Measurements from ENCODE around the gene TIMM10B.

DNA sequence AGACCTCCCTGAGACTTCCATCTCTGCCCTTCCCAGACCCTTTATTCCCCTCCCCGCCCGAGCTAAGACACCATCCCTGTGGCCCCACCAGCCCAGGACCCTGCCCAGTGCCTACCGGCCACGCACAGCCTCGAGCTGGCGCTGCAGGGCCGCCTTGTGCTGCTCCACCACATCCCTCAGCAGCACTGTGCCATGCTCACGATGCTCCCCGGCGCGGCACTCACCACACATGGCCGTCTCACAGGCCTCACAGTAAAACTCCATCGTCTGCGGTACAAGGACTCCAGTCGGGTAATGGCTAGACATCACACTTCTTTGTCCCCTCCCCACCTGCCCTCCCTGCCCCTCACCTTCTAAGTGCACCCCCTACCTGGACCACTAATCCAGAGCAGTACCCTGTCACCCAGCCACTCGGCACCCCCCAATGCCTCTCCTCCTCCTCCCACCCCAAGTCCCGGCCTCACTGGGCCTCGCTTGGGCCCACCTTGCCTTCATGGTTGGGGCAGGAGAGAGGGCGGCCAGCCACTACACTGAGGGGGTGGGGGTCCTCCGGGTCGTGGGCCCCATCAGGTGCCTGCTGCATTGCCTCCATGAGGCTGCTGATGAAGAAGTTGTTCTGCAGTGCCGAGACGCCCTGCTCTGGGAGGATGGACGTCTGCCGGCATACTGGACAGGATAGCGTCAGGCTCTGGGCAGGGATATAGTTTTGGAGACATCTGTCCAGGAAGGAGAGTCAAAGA, 23.6 kb upstream of the TIMM10B start:
- TF ChIP-seq POLR2A (IDR thresholded peaks at IDR 0.05; ENCODE audit: low read depth, low read length) (no peak), POLR2AphosphoS5 (IDR thresholded peaks at IDR 0.05; ENCODE audit: low read depth, low read length) (no peak)

All from GM12892 (cell line).